Measurements from ENCODE around the gene ARF6. TPM values are rescaled to one million over a fixed set of nuclear protein-coding genes. Genes with fewer than 3 reads are reported as not detected.
"Not testable (repeated sequence)": the region's sequence is repeated elsewhere in the genome, so short reads cannot be mapped to it uniquely, and the experiment has no call there.

The ARF6 gene
- total RNA-seq, 4 donors from 2014 or later, result 41.5 to 66.4 (median 51.7) TPM

GRCh38 chr14:49865431-49865859 is 27.4 kb upstream of the ARF6 start:
- Histone ChIP-seq H3K27me3 (no peaks in the 10 kb centered on the region), H3K9me3 (no peaks in the 10 kb centered on the region), H3K4me3 (no peak overlapping the region), H3K4me1 (peaks cover 10 to 54% (median 51%) of the 10 kb centered on the region in 4 donors), H3K36me3 (no peaks in the 10 kb centered on the region), H3K27ac (replicated peaks in 1 of 4) (peak overlapping the region; percentile 96 to 99 (median 98))
- TF ChIP-seq POLR2AphosphoS5 (IDR thresholded peaks at IDR 0.05) (peak in 1 of 2 donors; percentile 63), CTCF (IDR thresholded peaks at IDR 0.05) (peak; percentile 77 to 82 (median 78)), EP300 (IDR thresholded peaks at IDR 0.05) (no peak)
- WGBS, result 5% methylated on average over 4 of the region's 4 CpGs
- intact Hi-C loops (cut with DNase I), result loop anchor here (5.0 kb wide), 1 partner anchor 242 kb away; no protein-coding TSS in a partner anchor
- peak; percentile 96 for DNase-seq (ENCODE audit: extremely low spot score)

GRCh38 chr14:49867831-49868719 is 24.8 kb upstream of the ARF6 start:
- intact Hi-C loops (cut with DNase I), result loop anchor here (5.0 kb wide), 1 partner anchor 239 kb away; no protein-coding TSS in a partner anchor
- H3K9me3 ChIP-seq, result no peaks in the 10 kb centered on the region
- no peaks in the 10 kb centered on the region for H3K36me3 ChIP-seq
- TF ChIP-seq POLR2AphosphoS5 (IDR thresholded peaks at IDR 0.05), result peak; percentile 93 to 96
- TF ChIP-seq POLR2A (IDR thresholded peaks at IDR 0.05; ENCODE audit: low read depth), result peak; percentile 44
- peak in 1 of 3 experiments; percentile 3 for TF ChIP-seq CTCF (IDR thresholded peaks at IDR 0.05)
- no peak for TF ChIP-seq EP300 (IDR thresholded peaks at IDR 0.05)
- peak overlapping the region; percentile 89 to 96 (median 90) for H3K27ac ChIP-seq (replicated peaks in 1 of 4)
- H3K4me3 ChIP-seq, result peak overlapping the region; percentile 59 to 66 (median 64)
- WGBS, result under 1% methylated on average over 24 of the region's 57 CpGs
- peak; percentile 99 for DNase-seq (ENCODE audit: extremely low spot score)
- H3K4me1 ChIP-seq, result peaks cover 10 to 43% (median 41%) of the 10 kb centered on the region in 4 donors
- H3K27me3 ChIP-seq, result no peaks in the 10 kb centered on the region

- H3K9me3 ChIP-seq, result no peaks in the 10 kb centered on the region
- no peak for TF ChIP-seq POLR2A (IDR thresholded peaks at IDR 0.05; ENCODE audit: low read depth)
- TF ChIP-seq EP300 (IDR thresholded peaks at IDR 0.05), result no peak
- TF ChIP-seq CTCF (IDR thresholded peaks at IDR 0.05), result no peak
- no peak for TF ChIP-seq POLR2AphosphoS5 (IDR thresholded peaks at IDR 0.05)
- H3K27ac ChIP-seq (replicated peaks in 1 of 4), result peak overlapping the region; percentile 89 to 96 (median 90)
- peaks cover 10 to 39% (median 36%) of the 10 kb centered on the region in 4 donors for H3K4me1 ChIP-seq
- H3K27me3 ChIP-seq, result no peaks in the 10 kb centered on the region
- peak overlapping the region; percentile 59 to 66 (median 64) for H3K4me3 ChIP-seq
- DNase-seq (ENCODE audit: extremely low spot score), result no peak
- 41% methylated on average over 5 of the region's 5 CpGs for WGBS
- intact Hi-C loops (cut with DNase I), result loop anchor here (5.0 kb wide), 1 partner anchor 239 kb away; no protein-coding TSS in a partner anchor
- no peaks in the 10 kb centered on the region for H3K36me3 ChIP-seq
Observed at GRCh38 chr14:49868720-49869114, 24.2 kb upstream of the ARF6 start.

GRCh38 chr14:49870908-49871307 is 22.0 kb upstream of the ARF6 start:
- H3K4me3 ChIP-seq, result no peak overlapping the region
- peaks cover 5 to 19% (median 16%) of the 10 kb centered on the region in 4 donors for H3K4me1 ChIP-seq
- intact Hi-C loops (cut with DNase I), result no loop called here
- H3K27me3 ChIP-seq, result peaks cover 0 to 8% (median 0%) of the 10 kb centered on the region in 4 donors
- no peaks in the 10 kb centered on the region for H3K36me3 ChIP-seq
- no peak for TF ChIP-seq POLR2AphosphoS5 (IDR thresholded peaks at IDR 0.05)
- TF ChIP-seq POLR2A (IDR thresholded peaks at IDR 0.05; ENCODE audit: low read depth), result no peak
- no peak for TF ChIP-seq CTCF (IDR thresholded peaks at IDR 0.05)
- no peak for TF ChIP-seq EP300 (IDR thresholded peaks at IDR 0.05)
- no peaks in the 10 kb centered on the region for H3K9me3 ChIP-seq
- DNase-seq (ENCODE audit: extremely low spot score), result no peak
- no peak overlapping the region for H3K27ac ChIP-seq (replicated peaks in 1 of 4)
- WGBS, result 95% methylated on average over 6 of the region's 6 CpGs

- intact Hi-C loops (cut with DNase I); H3K4me1 ChIP-seq; H3K4me3 ChIP-seq; H3K36me3 ChIP-seq; H3K9me3 ChIP-seq; H3K27me3 ChIP-seq; DNase-seq (ENCODE audit: extremely low spot score); H3K27ac ChIP-seq (replicated peaks in 1 of 4): not testable (repeated sequence)
- WGBS, result 88% methylated on average over 6 of the region's 6 CpGs
Observed at GRCh38 chr14:49873548-49873947, 19.3 kb upstream of the ARF6 start.
